Measurements from ENCODE around the gene NAB2.

Gene NAB2

DNA sequence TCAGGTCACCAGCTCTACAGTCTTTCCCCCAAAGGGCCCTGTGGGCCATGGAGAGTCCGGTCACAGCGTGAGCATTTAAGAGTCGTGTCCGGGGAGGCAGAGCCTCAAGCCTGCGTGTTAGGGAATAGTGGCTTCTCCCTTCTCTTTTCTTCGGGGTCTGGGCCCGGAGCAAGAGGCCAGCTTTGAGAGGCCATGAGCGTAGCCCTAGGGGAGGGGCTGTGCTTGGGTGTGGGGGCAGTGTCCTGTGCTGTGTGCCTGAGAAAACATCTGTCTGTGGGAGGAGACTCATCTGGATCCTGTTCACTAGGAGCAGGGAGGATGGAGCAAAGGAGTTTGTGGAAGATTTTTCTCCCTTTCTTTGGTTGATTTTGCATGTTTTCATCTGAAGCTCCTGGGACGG, 53.2 kb downstream of the NAB2 start:
- peaks cover 88% of the 10 kb centered on the region for H3K36me3 ChIP-seq (ENCODE audit: insufficient read depth, low read length)

DNA sequence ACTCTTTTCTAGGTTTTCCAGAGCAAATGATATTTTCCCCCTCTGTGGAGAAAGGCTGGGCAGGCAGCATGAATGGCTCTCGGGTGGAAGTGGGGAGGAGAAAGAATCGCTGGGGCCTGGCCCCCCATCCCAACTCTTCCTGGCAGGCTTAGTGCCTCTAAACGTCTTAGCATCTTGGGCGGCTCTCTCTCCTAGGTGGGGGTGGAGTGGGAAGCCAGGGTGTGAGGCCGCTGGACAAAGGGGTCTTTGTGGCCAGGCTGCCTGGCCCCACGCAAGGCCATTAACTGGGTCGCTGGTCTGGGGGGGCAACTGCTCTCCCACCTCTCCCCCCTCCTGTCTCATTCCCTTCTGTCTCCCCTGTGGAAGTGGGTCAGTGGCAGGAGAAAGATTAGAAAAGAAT, 53.8 kb downstream of the NAB2 start:
- 88% methylated on average over 7 of the region's 7 CpGs for WGBS
- H3K9ac ChIP-seq (ENCODE audit: low read depth, low read length): no peak overlapping the region
- H3K4me1 ChIP-seq (ENCODE audit: insufficient read depth, low read length): peaks cover 3% of the 10 kb centered on the region; the same call in 1 of the 2 replicates
- no peak overlapping the region for H3K27ac ChIP-seq (ENCODE audit: low read depth, low read length)
- H3K36me3 ChIP-seq (ENCODE audit: insufficient read depth, low read length): peaks cover 89% of the 10 kb centered on the region
- no peak overlapping the region for H3K4me3 ChIP-seq (ENCODE audit: low read length)
- H3K27me3 ChIP-seq (ENCODE audit: insufficient read depth, low read length): no peaks in the 10 kb centered on the region
- H3K9me3 ChIP-seq (ENCODE audit: insufficient read depth, low read depth, low read length): no peaks in the 10 kb centered on the region

More for the DNA sequence above, 53.2 kb downstream of the NAB2 start:
- Histone ChIP-seq H3K4me1 (ENCODE audit: insufficient read depth, low read length) (no peaks in the 10 kb centered on the region), H3K9ac (ENCODE audit: low read depth, low read length) (no peak overlapping the region), H3K27me3 (ENCODE audit: insufficient read depth, low read length) (no peaks in the 10 kb centered on the region), H3K4me3 (ENCODE audit: low read length) (no peak overlapping the region), H3K9me3 (ENCODE audit: insufficient read depth, low read depth, low read length) (no peaks in the 10 kb centered on the region), H3K27ac (ENCODE audit: low read depth, low read length) (no peak overlapping the region)
- WGBS: 95% methylated on average over 9 of the region's 9 CpGs

DNA sequence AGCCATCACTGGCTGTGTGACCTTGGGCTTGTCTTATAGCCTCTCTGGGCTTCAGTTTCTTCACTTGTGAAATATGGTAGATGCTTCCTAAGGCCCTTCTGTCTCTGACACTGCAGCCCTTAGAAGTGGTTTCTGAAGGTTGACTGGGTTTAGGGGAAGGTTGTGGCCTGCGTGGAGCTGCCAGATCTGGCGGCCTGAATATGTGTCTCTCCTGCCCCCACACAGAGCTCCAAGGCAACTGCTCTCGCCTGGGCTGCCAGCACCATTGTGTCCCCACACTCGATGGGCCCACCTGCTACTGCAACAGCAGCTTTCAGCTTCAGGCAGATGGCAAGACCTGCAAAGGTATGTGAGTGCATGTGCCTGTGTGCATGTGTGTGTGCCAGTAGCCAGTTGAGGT, 54.5 kb downstream of the NAB2 start:
- no peaks in the 10 kb centered on the region for H3K9me3 ChIP-seq (ENCODE audit: insufficient read depth, low read depth, low read length)
- H3K4me3 ChIP-seq (ENCODE audit: low read length): no peak overlapping the region
- H3K4me1 ChIP-seq (ENCODE audit: insufficient read depth, low read length): peaks cover 3% of the 10 kb centered on the region; the same call in 1 of the 2 replicates
- no peak overlapping the region for H3K27ac ChIP-seq (ENCODE audit: low read depth, low read length)
- H3K36me3 ChIP-seq (ENCODE audit: insufficient read depth, low read length): peaks cover 91% of the 10 kb centered on the region
- no peak overlapping the region for H3K9ac ChIP-seq (ENCODE audit: low read depth, low read length)
- no peaks in the 10 kb centered on the region for H3K27me3 ChIP-seq (ENCODE audit: insufficient read depth, low read length)
- 96% methylated on average over 4 of the region's 4 CpGs for WGBS
